OCI-LY7 (cell line): ENCODE measurements around the gene RASSF4.

Experiments used
- EZH2phosphoT487 ChIP-seq: fragments of 200-600 bp; sonication (generic); IDR thresholded peaks from 2 replicates; pipeline ENCODE4 v1.6.1; 2018; ENCODE audit warnings: low read depth, borderline replicate concordance, mild to moderate bottlenecking, mixed run types, antibody characterized with exemption, low read length, moderate library complexity, mixed read lengths
- TF ChIP-seq, protein P1 (sequence below): fragments of 200-600 bp; sonication (generic); conservative IDR thresholded peaks from 2 replicates; pipeline ENCODE4 v1.5.1; 2014; ENCODE audit warnings: mild to moderate bottlenecking, antibody characterized with exemption, low read length, moderate library complexity, mixed read lengths

DNA sequence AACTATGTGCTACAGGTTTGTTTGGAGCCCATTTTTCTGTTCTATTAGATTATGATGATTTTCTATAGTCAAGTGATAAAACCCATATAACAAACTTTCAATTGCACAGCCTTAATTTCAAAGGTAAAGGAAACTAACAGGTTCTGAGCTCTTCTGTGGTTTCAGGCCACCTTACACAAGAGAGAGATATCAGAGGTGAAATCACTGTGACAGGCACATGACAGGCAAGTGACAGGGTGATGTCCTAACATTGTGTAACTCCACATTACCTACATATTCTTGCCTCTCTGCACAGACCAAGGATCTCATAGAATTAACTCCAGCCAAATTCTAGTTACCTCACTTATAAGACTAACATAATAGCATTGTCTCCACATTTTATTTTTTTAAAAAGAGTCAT lies 76.1 kb downstream of the RASSF4 start:
- TF ChIP-seq, protein P1, sequence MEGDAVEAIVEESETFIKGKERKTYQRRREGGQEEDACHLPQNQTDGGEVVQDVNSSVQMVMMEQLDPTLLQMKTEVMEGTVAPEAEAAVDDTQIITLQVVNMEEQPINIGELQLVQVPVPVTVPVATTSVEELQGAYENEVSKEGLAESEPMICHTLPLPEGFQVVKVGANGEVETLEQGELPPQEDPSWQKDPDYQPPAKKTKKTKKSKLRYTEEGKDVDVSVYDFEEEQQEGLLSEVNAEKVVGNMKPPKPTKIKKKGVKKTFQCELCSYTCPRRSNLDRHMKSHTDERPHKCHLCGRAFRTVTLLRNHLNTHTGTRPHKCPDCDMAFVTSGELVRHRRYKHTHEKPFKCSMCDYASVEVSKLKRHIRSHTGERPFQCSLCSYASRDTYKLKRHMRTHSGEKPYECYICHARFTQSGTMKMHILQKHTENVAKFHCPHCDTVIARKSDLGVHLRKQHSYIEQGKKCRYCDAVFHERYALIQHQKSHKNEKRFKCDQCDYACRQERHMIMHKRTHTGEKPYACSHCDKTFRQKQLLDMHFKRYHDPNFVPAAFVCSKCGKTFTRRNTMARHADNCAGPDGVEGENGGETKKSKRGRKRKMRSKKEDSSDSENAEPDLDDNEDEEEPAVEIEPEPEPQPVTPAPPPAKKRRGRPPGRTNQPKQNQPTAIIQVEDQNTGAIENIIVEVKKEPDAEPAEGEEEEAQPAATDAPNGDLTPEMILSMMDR, result no peak
- TF ChIP-seq EZH2phosphoT487, result no peak
